ENCODE data around the gene GABRA4.
A peak's percentile ranks its signal among the peaks of the same experiment; 100 is the strongest.

Gene GABRA4

DNA sequence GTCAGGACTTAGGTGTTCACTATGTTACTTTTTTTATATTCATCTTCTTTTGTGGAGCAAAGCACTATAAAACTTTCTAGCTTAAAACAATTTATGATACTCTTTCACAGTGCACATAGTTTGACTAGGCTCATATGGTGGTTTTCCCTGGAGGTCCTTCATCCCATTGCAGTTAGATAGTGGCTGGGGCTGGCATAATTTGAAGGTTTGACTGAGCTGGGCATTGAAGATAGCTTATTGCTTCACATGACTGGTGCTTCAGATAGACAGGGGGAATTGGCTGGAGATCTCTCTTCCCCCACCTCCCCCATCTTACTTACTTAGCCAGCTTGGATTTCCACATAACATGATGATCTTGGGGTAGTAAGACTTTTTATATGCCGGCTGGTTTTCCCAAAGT is 7.0 kb upstream of the GABRA4 start:
- no peaks in the 10 kb centered on the region for H3K9me3 ChIP-seq (ENCODE audit: control insufficient read depth, insufficient read depth, low read length)
- no peak overlapping the region for H3K9ac ChIP-seq (ENCODE audit: low read depth, low read length)
- H3K36me3 ChIP-seq (ENCODE audit: insufficient read depth, low read length), result no peaks in the 10 kb centered on the region
- peaks cover 3% of the 10 kb centered on the region; the same call in 1 of the 2 replicates for H3K4me1 ChIP-seq (ENCODE audit: insufficient read depth, low read length)

DNA sequence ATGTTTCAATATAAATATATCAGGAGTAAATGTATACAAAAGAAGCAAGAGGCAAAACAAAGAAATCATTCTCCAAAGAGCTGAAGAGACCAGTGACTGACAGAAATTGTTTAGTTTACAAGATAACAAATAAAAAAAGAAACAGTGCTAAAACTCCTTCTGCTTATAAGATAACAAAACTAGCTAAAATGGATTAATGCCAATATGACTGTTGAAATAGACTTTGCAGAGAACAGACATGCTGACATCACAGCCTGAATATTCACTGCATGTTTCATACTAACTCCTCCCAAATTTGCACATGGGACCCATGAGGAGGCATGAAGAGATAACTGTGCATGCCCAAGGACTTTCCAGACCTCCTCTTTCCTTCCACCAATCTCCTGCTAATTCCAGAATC is 6.2 kb upstream of the GABRA4 start:
- Histone ChIP-seq H3K9me3 (ENCODE audit: control insufficient read depth, insufficient read depth, low read length) (no peaks in the 10 kb centered on the region), H3K4me1 (ENCODE audit: insufficient read depth, low read length) (peaks cover 3% of the 10 kb centered on the region; the same call in 1 of the 2 replicates), H3K9ac (ENCODE audit: low read depth, low read length) (no peak overlapping the region), H3K36me3 (ENCODE audit: insufficient read depth, low read length) (no peaks in the 10 kb centered on the region)

DNA sequence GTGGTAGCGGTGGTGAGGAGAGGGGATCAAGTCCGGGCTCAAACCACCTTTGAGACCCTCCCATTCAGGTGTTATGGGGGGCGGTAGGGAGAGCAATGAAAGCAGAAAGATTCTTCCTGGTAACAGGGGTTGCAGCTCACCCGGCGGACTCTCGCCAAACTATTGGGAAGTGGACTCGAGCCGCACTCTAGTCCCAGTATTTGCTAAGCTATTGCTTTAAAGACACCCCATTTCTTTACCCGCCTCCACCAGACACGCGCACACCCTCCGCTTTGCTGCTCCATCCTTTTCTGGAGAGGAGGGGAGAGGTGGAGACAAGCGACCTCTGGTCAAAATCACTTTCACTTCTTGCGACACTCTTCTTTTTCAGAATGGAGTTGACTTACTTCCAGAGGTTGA is 625 bp upstream of the GABRA4 start:
- Histone ChIP-seq H3K36me3 (ENCODE audit: insufficient read depth, low read length) (no peaks in the 10 kb centered on the region), H3K9me3 (ENCODE audit: control insufficient read depth, insufficient read depth, low read length) (no peaks in the 10 kb centered on the region), H3K4me1 (ENCODE audit: insufficient read depth, low read length) (no peaks in the 10 kb centered on the region), H3K9ac (ENCODE audit: low read depth, low read length) (peak overlapping the region; percentile 60)

DNA sequence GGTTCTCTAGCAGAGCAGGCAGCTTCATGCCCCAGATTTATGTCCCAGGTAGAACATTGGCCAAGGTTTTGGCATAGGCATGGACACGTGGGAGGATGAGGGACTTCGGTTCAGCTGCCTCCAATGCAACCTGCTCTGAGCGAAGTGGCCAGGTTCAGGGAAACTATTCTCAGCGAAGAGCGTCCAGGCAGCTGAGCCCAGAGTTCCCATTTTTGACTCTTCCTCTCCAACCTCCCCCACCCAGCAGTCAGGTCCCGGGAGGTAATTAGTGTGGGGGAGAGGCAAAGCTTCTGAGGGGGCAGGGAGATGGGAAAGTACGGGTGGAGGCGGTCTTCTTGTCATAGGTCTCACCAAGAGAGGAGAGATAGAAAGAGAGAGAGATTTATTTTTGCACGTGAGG is 1.0 kb downstream of the GABRA4 start:
- H3K4me1 ChIP-seq (ENCODE audit: insufficient read depth, low read length), result no peaks in the 10 kb centered on the region
- no peaks in the 10 kb centered on the region for H3K36me3 ChIP-seq (ENCODE audit: insufficient read depth, low read length)
- no peak overlapping the region; the same call in 1 of the 2 replicates for H3K9ac ChIP-seq (ENCODE audit: low read depth, low read length)
- no peaks in the 10 kb centered on the region for H3K9me3 ChIP-seq (ENCODE audit: control insufficient read depth, insufficient read depth, low read length)

DNA sequence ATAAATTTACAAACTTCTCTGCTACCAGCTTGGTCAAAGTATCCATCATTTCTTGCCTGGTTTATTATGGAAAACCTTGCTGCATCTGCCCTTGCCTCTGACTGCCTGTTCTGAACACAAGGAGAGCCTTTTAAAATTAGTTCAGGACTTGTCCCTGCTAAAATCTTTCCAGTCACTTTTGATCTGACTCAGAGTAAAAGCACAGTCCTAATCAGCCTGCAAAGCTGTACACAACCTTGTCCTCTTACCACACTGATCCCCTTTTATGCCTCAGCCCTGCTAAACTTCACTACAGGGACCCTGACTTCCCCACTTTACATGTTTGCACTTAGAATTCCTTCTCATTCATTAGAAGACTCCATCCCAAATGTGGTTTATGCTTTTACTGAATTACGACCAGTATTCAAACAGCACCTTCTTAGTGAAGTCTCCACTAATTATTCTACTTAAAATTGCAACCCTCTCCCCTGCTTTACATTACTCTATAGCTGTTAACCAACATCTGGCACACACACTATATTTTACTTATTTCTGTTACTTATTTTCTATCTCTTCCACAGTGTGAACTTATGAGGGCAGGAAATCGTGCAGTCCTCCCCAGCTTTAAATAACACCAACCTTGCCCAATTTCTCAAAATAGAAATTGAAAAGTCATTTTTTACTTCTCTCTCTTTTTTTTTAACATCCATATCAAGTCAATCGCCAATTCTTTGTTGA is 6.3 kb downstream of the GABRA4 start:
- no peaks in the 10 kb centered on the region for H3K4me1 ChIP-seq (ENCODE audit: insufficient read depth, low read length)
- H3K36me3 ChIP-seq (ENCODE audit: insufficient read depth, low read length), result no peaks in the 10 kb centered on the region
- no peak overlapping the region for H3K9ac ChIP-seq (ENCODE audit: low read depth, low read length)
- no peaks in the 10 kb centered on the region for H3K9me3 ChIP-seq (ENCODE audit: control insufficient read depth, insufficient read depth, low read length)

DNA sequence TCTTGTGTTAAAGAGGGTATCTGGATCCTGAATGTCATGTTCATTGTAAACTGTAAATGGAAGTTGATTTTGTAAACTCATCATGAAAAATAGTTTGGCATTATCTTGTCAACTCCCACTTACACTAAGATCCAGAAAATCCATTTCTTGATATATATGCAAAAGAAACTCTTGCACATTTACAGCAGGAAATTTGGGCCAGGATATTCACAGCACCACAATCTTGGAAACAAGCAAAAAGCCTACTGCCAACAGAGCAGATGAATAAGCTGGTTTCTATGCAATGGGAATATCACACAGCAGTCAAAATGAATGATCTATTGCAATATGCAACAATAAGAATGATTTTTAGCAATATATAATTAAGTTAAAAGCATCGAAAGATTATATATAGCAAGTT is 8.6 kb downstream of the GABRA4 start:
- no peaks in the 10 kb centered on the region for H3K9me3 ChIP-seq (ENCODE audit: control insufficient read depth, insufficient read depth, low read length)
- H3K4me1 ChIP-seq (ENCODE audit: insufficient read depth, low read length), result no peaks in the 10 kb centered on the region
- H3K36me3 ChIP-seq (ENCODE audit: insufficient read depth, low read length), result no peaks in the 10 kb centered on the region
- no peak overlapping the region for H3K9ac ChIP-seq (ENCODE audit: low read depth, low read length)

DNA sequence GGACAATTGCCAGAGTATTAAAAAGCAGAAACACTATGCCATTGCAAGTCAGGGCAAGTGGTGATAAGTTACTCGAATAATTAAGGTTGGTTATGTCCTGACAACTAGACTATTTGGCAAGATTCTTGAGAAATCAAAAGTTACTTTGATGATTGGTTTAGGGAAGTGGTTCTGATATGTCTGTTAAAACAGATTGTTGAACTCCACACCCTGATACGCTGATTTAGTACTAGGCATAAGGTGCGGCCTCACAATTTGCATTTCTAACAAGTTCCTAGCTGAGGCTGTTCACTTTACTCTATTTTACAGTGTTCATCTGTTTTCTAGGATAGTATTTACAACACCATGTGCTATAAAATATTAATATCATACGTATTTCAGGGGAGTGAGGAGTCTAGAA is 12.5 kb downstream of the GABRA4 start:
- Histone ChIP-seq H3K9me3 (ENCODE audit: control insufficient read depth, insufficient read depth, low read length) (no peaks in the 10 kb centered on the region), H3K36me3 (ENCODE audit: insufficient read depth, low read length) (no peaks in the 10 kb centered on the region), H3K9ac (ENCODE audit: low read depth, low read length) (no peak overlapping the region), H3K4me1 (ENCODE audit: insufficient read depth, low read length) (no peaks in the 10 kb centered on the region)

DNA sequence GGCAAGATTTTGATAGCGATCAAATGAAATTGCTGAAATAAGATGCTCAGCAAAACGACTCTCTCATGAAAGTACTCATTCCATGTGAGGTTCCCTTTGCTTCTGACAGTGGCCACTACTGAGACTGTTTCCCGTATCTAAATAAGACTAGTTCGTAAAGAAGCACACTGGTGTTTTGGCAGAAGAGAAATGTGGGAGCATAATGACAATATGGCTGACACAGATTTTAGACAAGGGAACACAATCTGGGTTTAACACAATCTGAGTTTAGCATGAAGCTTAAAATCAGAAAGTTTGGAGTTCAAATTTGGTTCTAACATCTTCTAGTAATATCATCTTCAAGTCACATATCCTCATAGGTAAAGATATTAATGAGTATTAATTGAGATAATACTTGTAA is 13.7 kb downstream of the GABRA4 start:
- no peaks in the 10 kb centered on the region for H3K36me3 ChIP-seq (ENCODE audit: insufficient read depth, low read length)
- H3K9ac ChIP-seq (ENCODE audit: low read depth, low read length), result no peak overlapping the region
- H3K9me3 ChIP-seq (ENCODE audit: control insufficient read depth, insufficient read depth, low read length), result no peaks in the 10 kb centered on the region
- H3K4me1 ChIP-seq (ENCODE audit: insufficient read depth, low read length), result no peaks in the 10 kb centered on the region

DNA sequence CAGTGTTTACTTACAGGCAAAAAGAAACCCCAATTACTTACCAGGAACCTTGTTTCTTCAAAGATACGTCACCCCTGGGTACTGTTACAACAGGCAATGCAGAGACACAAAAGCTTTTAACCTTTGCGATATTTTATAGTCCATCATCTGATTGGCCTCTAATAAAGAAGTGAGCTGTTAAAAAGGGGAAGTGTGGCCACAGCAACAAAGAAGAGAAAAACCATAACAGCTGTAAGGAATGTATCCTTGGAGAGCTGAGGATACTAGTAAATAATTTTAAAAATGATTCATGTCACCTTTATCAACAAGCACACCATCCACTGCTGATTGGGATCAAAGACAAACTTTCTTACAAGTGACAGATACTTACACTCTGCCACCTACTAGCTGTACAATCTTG is 14.1 kb downstream of the GABRA4 start:
- H3K36me3 ChIP-seq (ENCODE audit: insufficient read depth, low read length), result no peaks in the 10 kb centered on the region
- no peaks in the 10 kb centered on the region for H3K4me1 ChIP-seq (ENCODE audit: insufficient read depth, low read length)

DNA sequence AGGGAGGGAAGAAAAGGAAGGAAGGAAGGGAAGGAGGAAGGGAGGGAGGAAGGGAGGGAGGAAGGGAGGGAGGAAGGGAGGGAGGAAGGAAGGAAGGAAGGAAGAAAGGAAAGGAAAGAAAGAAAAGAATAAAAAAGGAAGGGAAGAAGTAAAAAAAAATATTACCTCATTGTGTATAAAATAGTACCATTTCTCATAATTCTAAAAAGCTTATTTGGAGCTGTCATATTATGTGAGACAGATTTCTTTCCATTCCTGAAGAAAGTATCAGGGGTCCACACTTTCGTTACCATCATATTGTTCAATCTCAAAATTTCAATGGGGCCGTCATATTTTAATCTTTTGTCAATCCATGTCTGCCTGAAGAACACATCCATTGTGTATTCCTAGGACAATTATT is 16.1 kb downstream of the GABRA4 start:
- no peaks in the 10 kb centered on the region for H3K4me1 ChIP-seq (ENCODE audit: insufficient read depth, low read length)
- no peaks in the 10 kb centered on the region for H3K36me3 ChIP-seq (ENCODE audit: insufficient read depth, low read length)
- no peak overlapping the region for H3K9ac ChIP-seq (ENCODE audit: low read depth, low read length)
- no peaks in the 10 kb centered on the region for H3K9me3 ChIP-seq (ENCODE audit: control insufficient read depth, insufficient read depth, low read length)

More for the DNA sequence above, 14.1 kb downstream of the GABRA4 start:
- H3K9ac ChIP-seq (ENCODE audit: low read depth, low read length), result no peak overlapping the region
- H3K9me3 ChIP-seq (ENCODE audit: control insufficient read depth, insufficient read depth, low read length), result no peaks in the 10 kb centered on the region

DNA sequence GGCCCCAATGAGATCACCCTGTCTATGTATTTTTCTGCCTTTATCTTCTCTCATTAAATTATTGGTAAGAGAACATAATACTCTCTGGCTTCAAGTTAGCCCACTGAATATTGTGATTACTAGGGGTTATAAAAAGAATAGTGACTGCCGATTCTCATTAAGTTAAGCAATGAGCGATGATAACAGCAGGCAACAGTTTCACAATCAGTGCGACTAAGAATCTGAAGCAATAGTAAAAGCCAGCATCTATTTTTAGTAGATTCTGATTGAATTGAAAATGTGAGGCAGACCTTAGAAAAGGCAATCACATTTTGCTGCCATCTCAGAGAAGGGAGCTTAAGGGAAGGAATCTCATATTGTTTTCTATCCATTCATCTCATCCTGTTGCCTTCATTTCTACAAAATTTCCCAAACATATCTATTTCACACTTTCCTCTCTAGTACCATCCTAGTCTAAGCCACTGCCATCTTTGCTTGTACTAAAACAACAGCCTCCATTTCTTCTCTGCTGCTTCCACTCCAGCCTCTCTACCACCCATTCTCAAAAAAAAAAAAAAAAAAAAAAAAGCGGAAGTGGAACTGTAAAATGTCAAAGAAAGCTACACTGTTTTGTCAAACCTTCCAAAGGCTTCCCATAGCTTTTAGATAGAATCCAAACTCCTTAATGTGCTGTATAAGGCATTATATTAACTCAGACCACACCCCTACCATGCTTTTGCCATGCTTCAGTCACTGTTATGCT is 17.4 kb downstream of the GABRA4 start:
- no peaks in the 10 kb centered on the region for H3K9me3 ChIP-seq (ENCODE audit: control insufficient read depth, insufficient read depth, low read length)
- no peaks in the 10 kb centered on the region for H3K4me1 ChIP-seq (ENCODE audit: insufficient read depth, low read length)
- no peak overlapping the region for H3K9ac ChIP-seq (ENCODE audit: low read depth, low read length)
- no peaks in the 10 kb centered on the region for H3K36me3 ChIP-seq (ENCODE audit: insufficient read depth, low read length)

DNA sequence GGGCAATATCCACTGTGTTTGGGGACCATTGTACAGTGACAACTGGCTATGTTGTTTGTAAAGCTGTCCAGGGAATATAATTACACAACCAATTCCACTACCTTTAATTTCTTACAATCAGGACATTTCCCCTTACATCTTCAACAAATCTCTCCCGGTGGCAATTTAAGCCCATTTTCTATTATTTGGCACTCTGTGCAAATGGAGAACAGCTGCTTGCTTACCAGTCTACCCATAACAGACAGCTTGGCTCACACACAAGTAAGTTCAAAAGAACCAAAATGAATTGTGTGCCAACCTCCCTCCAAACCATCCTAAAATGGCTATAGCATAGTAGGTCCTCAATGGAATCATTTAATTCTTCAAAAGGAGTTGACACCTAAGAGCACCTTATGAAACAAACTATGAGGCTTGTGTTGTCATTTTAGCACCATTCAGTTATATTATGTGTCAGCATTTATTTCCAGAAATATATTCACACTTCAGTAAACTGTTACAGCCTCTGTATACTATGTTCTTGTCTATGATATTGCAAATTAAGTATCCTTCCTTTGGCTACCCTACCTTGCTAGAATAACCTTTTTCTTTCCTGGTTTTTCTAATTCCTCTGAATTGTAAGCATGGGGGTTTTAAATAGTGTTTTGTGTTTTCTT is 18.4 kb downstream of the GABRA4 start:
- Histone ChIP-seq H3K9me3 (ENCODE audit: control insufficient read depth, insufficient read depth, low read length) (no peaks in the 10 kb centered on the region), H3K36me3 (ENCODE audit: insufficient read depth, low read length) (no peaks in the 10 kb centered on the region), H3K9ac (ENCODE audit: low read depth, low read length) (no peak overlapping the region), H3K4me1 (ENCODE audit: insufficient read depth, low read length) (no peaks in the 10 kb centered on the region)

DNA sequence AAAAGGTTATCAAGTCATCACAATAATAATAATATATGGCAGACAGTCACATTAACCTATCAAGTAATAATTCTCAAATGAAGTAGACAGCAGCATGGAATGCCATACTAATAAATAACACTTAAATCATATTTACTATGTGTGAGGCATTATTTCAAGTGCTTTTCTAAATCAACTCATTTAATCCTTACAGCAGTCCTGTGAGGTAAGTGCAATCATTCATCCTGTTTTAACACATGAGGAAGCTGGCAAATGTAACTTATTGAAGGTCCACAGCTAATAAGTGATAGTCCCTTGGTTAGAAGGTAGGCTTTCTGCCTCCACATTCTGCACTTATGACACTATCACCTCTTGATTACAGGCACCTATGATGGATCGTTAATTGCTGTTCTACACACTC is 24.5 kb downstream of the GABRA4 start:
- Histone ChIP-seq H3K36me3 (ENCODE audit: insufficient read depth, low read length) (no peaks in the 10 kb centered on the region), H3K9ac (ENCODE audit: low read depth, low read length) (no peak overlapping the region), H3K4me1 (ENCODE audit: insufficient read depth, low read length) (no peaks in the 10 kb centered on the region), H3K9me3 (ENCODE audit: control insufficient read depth, insufficient read depth, low read length) (no peaks in the 10 kb centered on the region)

DNA sequence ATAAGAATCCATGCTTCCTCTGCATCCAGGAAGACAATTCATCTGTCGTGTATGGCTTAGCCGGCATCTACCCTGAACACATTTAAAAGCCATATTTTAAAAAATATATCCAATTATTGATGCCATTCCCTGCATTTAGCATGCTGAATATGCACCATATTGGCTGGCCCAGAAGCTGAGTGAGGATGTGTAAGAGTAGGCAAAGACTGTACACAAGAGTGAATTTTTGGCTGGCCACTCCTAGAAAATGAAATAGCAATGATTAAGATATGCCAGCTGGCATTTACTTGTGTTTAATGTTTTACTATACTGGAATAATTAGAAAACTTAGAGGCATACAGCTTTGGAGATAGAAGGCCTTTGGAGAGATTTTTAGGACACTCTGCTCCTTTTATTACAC is 25.8 kb downstream of the GABRA4 start:
- Histone ChIP-seq H3K9me3 (ENCODE audit: control insufficient read depth, insufficient read depth, low read length) (no peaks in the 10 kb centered on the region), H3K9ac (ENCODE audit: low read depth, low read length) (no peak overlapping the region), H3K4me1 (ENCODE audit: insufficient read depth, low read length) (no peaks in the 10 kb centered on the region), H3K36me3 (ENCODE audit: insufficient read depth, low read length) (no peaks in the 10 kb centered on the region)
